SK-N-SH treated with all-trans-retinoic acid at 6 μM for 48 hours (cell line): ENCODE measurements around the gene DTX4.

Experiments
- ATAC-seq: fragments of 200-7000 bp; cut with Tn5 transposase; 3 replicates; pipeline ENCODE4 v1.9.1; 2020; ENCODE audit warnings: mild to moderate bottlenecking, moderate library complexity
- ARNTL ChIP-seq: fragments of 450-650 bp; formaldehyde crosslinking; IDR thresholded peaks from 2 replicates; pipeline ENCODE4 v1.5.0; 2020; ENCODE audit warnings: low read depth, mild to moderate bottlenecking, moderate library complexity, borderline replicate concordance
- BACH2 ChIP-seq: fragments of 250-450 bp; sonication (Bioruptor Pico); IDR thresholded peaks from 2 replicates; pipeline ENCODE4 v1.9.0; 2021; ENCODE audit warnings: mild to moderate bottlenecking, borderline replicate concordance
- CSDC2 ChIP-seq: fragments of 250-450 bp; sonication (Bioruptor Pico); IDR thresholded peaks from 2 replicates; pipeline ENCODE4 v1.5.0; 2020; ENCODE audit warnings: mild to moderate bottlenecking, moderate library complexity
- CSRNP3 ChIP-seq: fragments of 250-450 bp; sonication (Bioruptor Pico); IDR thresholded peaks from 2 replicates; pipeline ENCODE4 v1.5.1; 2021; ENCODE audit warnings: mild to moderate bottlenecking, moderate library complexity
- ESRRG ChIP-seq: fragments of 250-450 bp; sonication (Bioruptor Pico); IDR thresholded peaks from 2 replicates; pipeline ENCODE4 v1.6.1; 2021; ENCODE audit warnings: mild to moderate bottlenecking
- GLIS3 ChIP-seq: fragments of 250-450 bp; sonication (Bioruptor Pico); IDR thresholded peaks from 2 replicates; pipeline ENCODE4 v1.5.0; 2020; ENCODE audit warnings: mild to moderate bottlenecking, moderate library complexity
- ISL1 ChIP-seq: fragments of 250-450 bp; sonication (Bioruptor Pico); IDR thresholded peaks from 2 replicates; pipeline ENCODE4 v2.1.2; 2022; ENCODE audit warnings: mild to moderate bottlenecking, moderate library complexity
- OSR1 ChIP-seq: fragments of 250-450 bp; sonication (Bioruptor Pico); IDR thresholded peaks from 2 replicates; pipeline ENCODE4 v1.8.0; 2022; ENCODE audit warnings: moderate library complexity, mild to moderate bottlenecking, inconsistent platforms
- PATZ1 ChIP-seq: fragments of 250-450 bp; sonication (Bioruptor Pico); IDR thresholded peaks from 2 replicates; pipeline ENCODE4 v1.8.0; 2020; ENCODE audit warnings: mild to moderate bottlenecking, moderate library complexity, borderline replicate concordance
- POU6F1 ChIP-seq: fragments of 250-450 bp; sonication (Bioruptor Pico); IDR thresholded peaks from 2 replicates; pipeline ENCODE4 v1.8.0; 2021; ENCODE audit warnings: low read depth, mild to moderate bottlenecking, moderate library complexity, borderline replicate concordance
- PPARA ChIP-seq: fragments of 250-450 bp; sonication (Bioruptor Pico); IDR thresholded peaks from 2 replicates; pipeline ENCODE4 v1.5.0; 2020; ENCODE audit warnings: mild to moderate bottlenecking, borderline replicate concordance
- RARB ChIP-seq: fragments of 250-450 bp; sonication (Bioruptor Pico); IDR thresholded peaks from 2 replicates; pipeline ENCODE4 v1.8.0; 2021; ENCODE audit warnings: mild to moderate bottlenecking, moderate library complexity
- SNAI2 ChIP-seq: fragments of 250-450 bp; sonication (Bioruptor Pico); IDR thresholded peaks from 2 replicates; pipeline ENCODE4 v1.5.0; 2020; ENCODE audit warnings: mild to moderate bottlenecking, moderate library complexity
- TCF4 ChIP-seq: fragments of 250-450 bp; sonication (Bioruptor Pico); IDR thresholded peaks from 2 replicates; pipeline ENCODE4 v1.8.0; 2021; ENCODE audit warnings: mild to moderate bottlenecking, moderate library complexity, borderline replicate concordance
- TOX ChIP-seq: fragments of 250-450 bp; sonication (Bioruptor Pico); IDR thresholded peaks from 2 replicates; pipeline ENCODE4 v1.8.0; 2021; ENCODE audit warnings: mild to moderate bottlenecking, moderate library complexity, borderline replicate concordance
- TSHZ2 ChIP-seq: fragments of 250-450 bp; sonication (Bioruptor Pico); IDR thresholded peaks from 2 replicates; pipeline ENCODE4 v1.5.0; 2020; ENCODE audit warnings: mild to moderate bottlenecking, moderate library complexity
- ZFP30 ChIP-seq: fragments of 450-650 bp; formaldehyde crosslinking; IDR thresholded peaks from 2 replicates; pipeline ENCODE4 v1.5.0; 2022; ENCODE audit warnings: mild to moderate bottlenecking, moderate library complexity
- ZNF565 ChIP-seq: fragments of 450-650 bp; formaldehyde crosslinking; conservative IDR thresholded peaks from 2 replicates; pipeline ENCODE4 v1.5.0; 2020; ENCODE audit warnings: low read depth, mild to moderate bottlenecking, moderate library complexity
- ZNF70 ChIP-seq: fragments of 450-650 bp; formaldehyde crosslinking; IDR thresholded peaks from 2 replicates; pipeline ENCODE4 v1.5.0; 2020; ENCODE audit warnings: mild to moderate bottlenecking, moderate library complexity
- ZNF8 ChIP-seq: fragments of 450-650 bp; formaldehyde crosslinking; IDR thresholded peaks from 2 replicates; pipeline ENCODE4 v1.5.0; 2020; ENCODE audit warnings: mild to moderate bottlenecking, moderate library complexity

Gene DTX4

GRCh38 chr11:59175091-59175501 lies 3.2 kb downstream of the DTX4 start:
- TF ChIP-seq CSRNP3 (CRISPR knock-in tag) (no peak), ISL1 (no peak), GLIS3 (no peak), TCF4 (no peak), PPARA (CRISPR knock-in tag) (no peak)
- no peak for ATAC-seq

- no peak for ATAC-seq
- TF ChIP-seq PPARA (CRISPR knock-in tag) = no peak
- no peak for TF ChIP-seq ZNF70 (CRISPR knock-in tag)
- TF ChIP-seq CSDC2 (CRISPR knock-in tag) = no peak
- no peak for TF ChIP-seq CSRNP3 (CRISPR knock-in tag)
- TF ChIP-seq ZNF565 (CRISPR knock-in tag) = no peak
- no peak for TF ChIP-seq OSR1
- TF ChIP-seq SNAI2 (CRISPR knock-in tag) = no peak
- TF ChIP-seq ZFP30 (CRISPR knock-in tag) = no peak
- TF ChIP-seq TSHZ2 = no peak
- no peak for TF ChIP-seq ISL1
These were observed 4.4 kb downstream of the DTX4 start for GRCh38 chr11:59176330-59176729.

GRCh38 chr11:59178402-59178801 lies 6.5 kb downstream of the DTX4 start:
- no peak for TF ChIP-seq OSR1
- no peak for TF ChIP-seq ZFP30 (CRISPR knock-in tag)
- TF ChIP-seq SNAI2 (CRISPR knock-in tag) = no peak
- TF ChIP-seq ISL1 = no peak
- no peak for TF ChIP-seq POU6F1
- TF ChIP-seq PATZ1 (CRISPR knock-in tag) = no peak
- TF ChIP-seq ARNTL = no peak
- no peak for TF ChIP-seq ESRRG (CRISPR knock-in tag)
- no peak for TF ChIP-seq RARB (CRISPR knock-in tag)
- no peak for TF ChIP-seq PPARA (CRISPR knock-in tag)
- no peak for TF ChIP-seq ZNF565 (CRISPR knock-in tag)
- no peak for TF ChIP-seq GLIS3
- TF ChIP-seq TCF4 = no peak
- no peak for TF ChIP-seq ZNF8 (CRISPR knock-in tag)
- no peak for TF ChIP-seq BACH2 (CRISPR knock-in tag)
- TF ChIP-seq CSDC2 (CRISPR knock-in tag) = no peak
- no peak for ATAC-seq

- ATAC-seq = no peak
- no peak for TF ChIP-seq TOX (CRISPR knock-in tag)
These were observed 7.2 kb downstream of the DTX4 start for GRCh38 chr11:59179121-59179520.
